Measurements from ENCODE around the gene PDGFA.

Gene PDGFA

GRCh38 chr7:519484-520390, at the start of gene PDGFA:
Gene PDGFA, minus strand, starts transcription at chr7:519846. Its CDS starts 845 bp downstream, at chr7:519001.
- peak; percentile 30 for TF ChIP-seq MAX (IDR thresholded peaks at IDR 0.05)
- TF ChIP-seq TCF12 (IDR thresholded peaks at IDR 0.05; ENCODE audit: low read depth), result no peak
- no peak for TF ChIP-seq CEBPB (IDR thresholded peaks at IDR 0.05)
- no peak for TF ChIP-seq TEAD4 (IDR thresholded peaks at IDR 0.05)
- no peak for TF ChIP-seq CREB1 (IDR thresholded peaks at IDR 0.05; ENCODE audit: low read depth)
- no peak for TF ChIP-seq REST (IDR thresholded peaks at IDR 0.05; ENCODE audit: low read depth)
- no peak; the same call in 1 of the 2 replicates for TF ChIP-seq ZBTB7A (IDR thresholded peaks at IDR 0.05; ENCODE audit: low read depth)
- 0 out of 2 replicates have a peak, but pooled peaks have one; percentile 4 for TF ChIP-seq TAF1 (IDR thresholded peaks at IDR 0.05; ENCODE audit: low read depth)
- TF ChIP-seq FOXM1 (IDR thresholded peaks at IDR 0.05; ENCODE audit: borderline replicate concordance, low read depth), result no peak

- TF ChIP-seq CEBPB (IDR thresholded peaks at IDR 0.05) (no peak), EP300 (IDR thresholded peaks at IDR 0.05; ENCODE audit: borderline replicate concordance) (no peak), RAD21 (IDR thresholded peaks at IDR 0.05; ENCODE audit: low read depth) (no peak), TCF12 (IDR thresholded peaks at IDR 0.05; ENCODE audit: low read depth) (no peak), TAF1 (IDR thresholded peaks at IDR 0.05; ENCODE audit: low read depth) (no peak), TEAD4 (IDR thresholded peaks at IDR 0.05) (no peak)
Measured at GRCh38 chr7:568031-568951, 48.6 kb upstream of the PDGFA start.

GRCh38 chr7:567305-567883, 47.7 kb upstream of the PDGFA start:
- TF ChIP-seq REST (IDR thresholded peaks at IDR 0.05; ENCODE audit: low read depth) (no peak), MAX (IDR thresholded peaks at IDR 0.05) (no peak), CREB1 (IDR thresholded peaks at IDR 0.05; ENCODE audit: low read depth) (no peak), USF1 (IDR thresholded peaks at IDR 0.05) (no peak), TCF12 (IDR thresholded peaks at IDR 0.05; ENCODE audit: low read depth) (no peak), NFIC (IDR thresholded peaks at IDR 0.05) (no peak), RAD21 (IDR thresholded peaks at IDR 0.05; ENCODE audit: low read depth) (no peak), FOXM1 (IDR thresholded peaks at IDR 0.05; ENCODE audit: borderline replicate concordance, low read depth) (no peak), ZBTB7A (IDR thresholded peaks at IDR 0.05; ENCODE audit: low read depth) (no peak), YY1 (IDR thresholded peaks at IDR 0.05; ENCODE audit: low read depth) (no peak)

GRCh38 chr7:566100-566499, 46.5 kb upstream of the PDGFA start:
- no peak for TF ChIP-seq FOXM1 (IDR thresholded peaks at IDR 0.05; ENCODE audit: borderline replicate concordance, low read depth)
- no peak for TF ChIP-seq RAD21 (IDR thresholded peaks at IDR 0.05; ENCODE audit: low read depth)

GRCh38 chr7:564176-564865, 44.7 kb upstream of the PDGFA start:
- TF ChIP-seq CREB1 (IDR thresholded peaks at IDR 0.05; ENCODE audit: low read depth) (no peak), CEBPB (IDR thresholded peaks at IDR 0.05) (no peak)

Measured in Ishikawa (cell line).